Coronary artery (tissue), 2 donors: ENCODE measurements around the gene CECR2.

Source experiments
- DNase-seq: peaks from one replicate; pipeline ENCODE4 v3.0.0-alpha.2; 2017; ENCODE audit warnings: low spot score
- H3K27ac ChIP-seq, 2 donors: fragments of 200-600 bp; sonication (generic); one replicate each; pipeline ENCODE4 v1.5.1; 2016 to 2019
- H3K4me3 ChIP-seq: fragments of 200-600 bp; sonication (generic); 2 replicates; pipeline ENCODE4 v1.5.1; 2016; ENCODE audit warnings: mild to moderate bottlenecking, moderate library complexity
- TF ChIP-seq, protein P1 (sequence below): fragments of 200-600 bp; sonication (generic); IDR thresholded peaks from one replicate; pipeline ENCODE4 v1.5.1; 2019; ENCODE audit warnings: antibody characterized with exemption

Gene CECR2

DNA sequence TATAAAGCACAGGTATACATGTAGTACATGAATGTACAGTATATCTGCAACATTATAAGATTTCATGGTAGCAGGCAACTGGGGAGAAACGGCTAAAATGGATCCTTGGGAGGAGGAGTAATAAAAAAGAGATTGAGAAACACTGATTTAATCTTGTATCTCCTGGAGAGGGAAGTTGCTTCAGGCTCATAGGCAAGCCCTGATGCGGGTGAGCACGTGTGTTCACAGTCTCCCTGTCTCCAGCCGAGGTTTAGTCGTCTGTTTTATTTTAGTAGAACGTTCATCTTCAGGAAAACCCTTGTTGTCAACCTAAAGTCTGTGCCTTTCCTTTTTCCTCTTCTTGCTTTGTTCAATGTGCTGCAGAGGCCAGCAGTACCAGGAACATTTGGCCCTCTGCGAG is 172.2 kb downstream of the CECR2 start:
- no peak overlapping the region for H3K27ac ChIP-seq
- TF ChIP-seq, protein P1, sequence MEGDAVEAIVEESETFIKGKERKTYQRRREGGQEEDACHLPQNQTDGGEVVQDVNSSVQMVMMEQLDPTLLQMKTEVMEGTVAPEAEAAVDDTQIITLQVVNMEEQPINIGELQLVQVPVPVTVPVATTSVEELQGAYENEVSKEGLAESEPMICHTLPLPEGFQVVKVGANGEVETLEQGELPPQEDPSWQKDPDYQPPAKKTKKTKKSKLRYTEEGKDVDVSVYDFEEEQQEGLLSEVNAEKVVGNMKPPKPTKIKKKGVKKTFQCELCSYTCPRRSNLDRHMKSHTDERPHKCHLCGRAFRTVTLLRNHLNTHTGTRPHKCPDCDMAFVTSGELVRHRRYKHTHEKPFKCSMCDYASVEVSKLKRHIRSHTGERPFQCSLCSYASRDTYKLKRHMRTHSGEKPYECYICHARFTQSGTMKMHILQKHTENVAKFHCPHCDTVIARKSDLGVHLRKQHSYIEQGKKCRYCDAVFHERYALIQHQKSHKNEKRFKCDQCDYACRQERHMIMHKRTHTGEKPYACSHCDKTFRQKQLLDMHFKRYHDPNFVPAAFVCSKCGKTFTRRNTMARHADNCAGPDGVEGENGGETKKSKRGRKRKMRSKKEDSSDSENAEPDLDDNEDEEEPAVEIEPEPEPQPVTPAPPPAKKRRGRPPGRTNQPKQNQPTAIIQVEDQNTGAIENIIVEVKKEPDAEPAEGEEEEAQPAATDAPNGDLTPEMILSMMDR: no peak
- DNase-seq: no peak
- no peak overlapping the region for H3K4me3 ChIP-seq

DNA sequence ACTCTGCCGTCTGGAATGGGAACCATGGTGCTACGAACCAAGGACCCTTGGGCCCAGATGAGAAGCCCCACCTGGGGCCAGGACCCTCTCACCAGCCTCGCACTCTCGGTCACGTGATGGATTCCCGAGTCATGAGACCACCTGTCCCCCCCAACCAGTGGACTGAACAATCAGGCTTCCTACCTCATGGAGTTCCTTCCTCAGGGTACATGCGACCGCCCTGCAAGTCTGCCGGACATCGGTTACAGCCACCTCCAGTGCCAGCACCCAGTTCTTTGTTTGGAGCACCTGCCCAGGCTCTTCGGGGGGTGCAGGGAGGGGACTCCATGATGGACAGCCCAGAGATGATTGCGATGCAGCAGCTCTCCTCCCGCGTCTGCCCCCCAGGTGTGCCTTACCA is 173.2 kb downstream of the CECR2 start:
- DNase-seq: no peak
- Histone ChIP-seq H3K27ac (no peak overlapping the region), H3K4me3 (no peak overlapping the region)
- TF ChIP-seq, protein P1: no peak

DNA sequence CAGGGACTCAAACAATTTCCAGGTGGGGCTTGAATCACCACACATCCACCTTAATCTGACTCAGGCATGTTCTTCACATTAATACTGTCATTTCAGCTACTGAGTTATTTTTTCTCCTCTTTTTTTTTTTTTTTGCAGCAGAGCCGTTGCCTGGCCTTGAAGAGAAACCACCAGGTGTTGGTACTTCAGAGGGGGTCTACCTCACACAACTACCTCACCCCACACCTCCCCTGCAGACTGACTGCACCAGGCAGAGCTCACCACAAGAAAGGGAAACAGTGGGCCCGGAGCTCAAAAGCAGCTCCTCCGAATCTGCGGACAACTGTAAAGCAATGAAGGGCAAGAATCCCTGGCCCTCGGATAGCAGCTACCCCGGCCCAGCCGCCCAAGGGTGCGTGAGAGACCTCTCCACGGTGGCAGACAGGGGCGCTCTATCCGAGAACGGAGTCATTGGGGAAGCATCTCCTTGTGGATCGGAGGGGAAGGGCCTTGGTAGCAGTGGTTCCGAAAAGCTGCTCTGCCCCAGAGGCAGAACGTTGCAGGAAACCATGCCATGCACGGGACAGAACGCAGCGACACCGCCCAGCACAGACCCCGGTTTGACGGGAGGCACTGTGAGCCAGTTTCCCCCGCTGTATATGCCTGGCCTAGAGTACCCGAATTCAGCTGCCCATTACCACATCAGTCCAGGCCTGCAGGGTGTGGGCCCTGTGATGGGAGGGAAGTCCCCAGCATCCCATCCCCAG is 178.9 kb downstream of the CECR2 start:
- Histone ChIP-seq H3K4me3 (no peak overlapping the region), H3K27ac (no peak overlapping the region)
- TF ChIP-seq, protein P1: no peak
- DNase-seq: no peak

DNA sequence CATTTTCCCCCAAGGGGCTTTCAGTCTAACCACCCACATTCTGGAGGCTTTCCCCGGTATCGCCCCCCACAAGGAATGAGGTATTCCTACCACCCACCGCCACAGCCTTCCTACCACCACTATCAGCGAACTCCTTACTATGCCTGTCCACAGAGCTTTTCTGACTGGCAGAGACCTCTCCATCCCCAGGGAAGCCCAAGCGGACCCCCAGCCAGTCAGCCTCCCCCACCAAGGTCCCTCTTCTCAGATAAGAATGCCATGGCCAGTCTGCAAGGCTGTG is 179.4 kb downstream of the CECR2 start:
- H3K4me3 ChIP-seq: no peak overlapping the region
- no peak for DNase-seq
- TF ChIP-seq, protein P1: no peak
- no peak overlapping the region for H3K27ac ChIP-seq

DNA sequence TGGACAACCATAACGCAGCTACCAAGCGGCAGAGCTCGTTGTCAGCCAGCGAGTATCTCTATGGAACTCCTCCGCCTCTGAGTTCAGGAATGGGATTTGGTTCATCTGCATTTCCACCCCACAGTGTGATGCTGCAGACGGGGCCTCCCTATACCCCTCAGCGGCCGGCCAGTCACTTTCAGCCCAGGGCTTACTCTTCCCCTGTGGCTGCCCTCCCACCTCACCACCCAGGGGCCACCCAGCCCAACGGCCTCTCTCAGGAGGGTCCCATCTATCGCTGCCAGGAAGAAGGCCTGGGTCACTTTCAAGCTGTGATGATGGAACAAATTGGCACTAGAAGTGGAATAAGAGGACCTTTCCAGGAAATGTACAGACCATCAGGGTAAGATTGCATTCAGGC is 179.9 kb downstream of the CECR2 start:
- Histone ChIP-seq H3K27ac (no peak overlapping the region), H3K4me3 (no peak overlapping the region)
- TF ChIP-seq, protein P1: no peak
- DNase-seq: no peak

DNA sequence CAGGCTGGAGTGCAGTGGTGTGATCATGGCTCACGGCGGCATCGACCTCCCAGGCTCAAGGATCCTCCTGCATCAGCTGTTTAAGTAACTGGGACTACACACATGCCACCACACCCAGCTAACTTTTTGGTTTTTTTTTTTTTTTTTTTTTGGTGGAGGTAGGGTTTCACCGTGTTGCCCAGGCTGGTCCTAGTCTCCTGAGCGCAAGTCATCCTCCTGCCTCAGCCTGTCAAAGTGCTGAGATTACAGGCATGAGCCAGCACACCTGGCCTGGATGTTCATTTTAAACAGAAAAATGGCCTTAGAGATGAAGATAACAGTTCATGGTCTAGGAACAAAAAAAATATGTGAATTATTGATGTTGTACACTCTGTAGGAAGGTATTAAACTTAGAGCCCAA is 180.4 kb downstream of the CECR2 start:
- TF ChIP-seq, protein P1: no peak
- Histone ChIP-seq H3K4me3 (no peak overlapping the region), H3K27ac (no peak overlapping the region)
- DNase-seq: no peak

DNA sequence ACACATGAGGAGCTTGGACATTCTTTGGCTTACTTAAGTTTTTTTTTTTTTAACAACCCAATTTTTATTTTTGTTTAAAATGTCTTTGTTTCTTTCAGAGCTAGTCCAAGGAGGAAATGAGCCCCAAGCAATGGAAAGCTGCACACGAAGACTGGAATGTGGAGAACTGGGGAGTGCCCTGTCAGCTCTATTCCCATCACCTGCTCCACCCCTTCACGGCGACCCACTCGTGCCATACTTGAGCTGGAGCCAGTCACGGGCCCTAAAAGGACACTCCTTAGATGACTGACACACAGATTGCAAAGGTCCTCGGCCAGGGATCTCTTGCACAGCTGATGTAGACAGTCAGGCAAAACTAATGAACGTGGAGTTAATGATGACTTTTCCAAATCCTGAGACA is 183.5 kb downstream of the CECR2 start:
- no peak overlapping the region for H3K4me3 ChIP-seq
- H3K27ac ChIP-seq: no peak overlapping the region
- TF ChIP-seq, protein P1: no peak
- DNase-seq: no peak
